ENCODE data around the gene MOB3B.

- TF ChIP-seq POLR2A (IDR thresholded peaks at IDR 0.05): no peak
- no peak for TF ChIP-seq EP300 (IDR thresholded peaks at IDR 0.05)
These were observed 130.5 kb downstream of the MOB3B start for GRCh38 chr9:27398982-27399653.
